Measurements from ENCODE around the gene SNAPC5.

DNA sequence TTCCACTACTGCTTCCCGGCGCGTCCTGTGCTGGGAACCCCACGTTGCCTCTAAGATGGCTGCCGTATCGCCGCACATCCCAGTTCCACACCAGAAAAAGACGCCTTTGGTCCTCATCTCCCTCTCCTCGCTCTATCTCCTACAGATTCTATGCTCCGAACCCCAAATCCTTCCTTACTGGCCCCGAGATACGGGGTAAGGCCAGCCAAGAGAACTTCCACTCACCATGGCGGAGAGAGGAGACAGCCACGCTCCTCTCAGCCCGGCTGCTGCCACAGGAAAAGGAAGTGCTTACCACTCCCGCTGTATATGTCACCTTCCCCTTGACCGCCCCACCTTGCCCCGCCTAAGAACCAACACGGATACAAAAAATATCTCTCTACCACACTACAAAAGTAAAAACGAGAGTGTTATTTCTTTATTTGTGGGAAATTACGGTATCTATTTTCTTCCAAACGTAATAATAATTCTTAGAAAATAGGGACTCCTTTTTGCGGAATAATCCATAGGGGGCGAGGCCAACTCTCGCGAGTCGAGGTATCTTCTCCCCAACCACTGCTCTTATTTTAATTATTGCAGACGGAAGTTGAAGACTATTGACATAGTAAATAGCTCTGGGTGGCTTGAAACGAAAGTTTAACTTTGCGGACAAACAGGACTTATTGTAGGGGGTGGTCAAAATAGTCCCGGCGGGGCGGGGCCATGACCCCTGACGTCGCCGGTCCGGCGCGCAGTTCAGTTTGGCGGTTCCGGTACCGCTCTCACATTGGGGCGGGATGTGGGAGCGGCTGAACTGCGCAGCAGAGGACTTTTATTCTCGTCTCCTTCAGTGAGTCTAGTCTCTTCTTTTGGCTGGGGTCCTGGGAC is 7.2 kb upstream of the SNAPC5 start, which contains the start of the genes RPL4 and ZWILCH:
- TF ChIP-seq, protein P1, sequence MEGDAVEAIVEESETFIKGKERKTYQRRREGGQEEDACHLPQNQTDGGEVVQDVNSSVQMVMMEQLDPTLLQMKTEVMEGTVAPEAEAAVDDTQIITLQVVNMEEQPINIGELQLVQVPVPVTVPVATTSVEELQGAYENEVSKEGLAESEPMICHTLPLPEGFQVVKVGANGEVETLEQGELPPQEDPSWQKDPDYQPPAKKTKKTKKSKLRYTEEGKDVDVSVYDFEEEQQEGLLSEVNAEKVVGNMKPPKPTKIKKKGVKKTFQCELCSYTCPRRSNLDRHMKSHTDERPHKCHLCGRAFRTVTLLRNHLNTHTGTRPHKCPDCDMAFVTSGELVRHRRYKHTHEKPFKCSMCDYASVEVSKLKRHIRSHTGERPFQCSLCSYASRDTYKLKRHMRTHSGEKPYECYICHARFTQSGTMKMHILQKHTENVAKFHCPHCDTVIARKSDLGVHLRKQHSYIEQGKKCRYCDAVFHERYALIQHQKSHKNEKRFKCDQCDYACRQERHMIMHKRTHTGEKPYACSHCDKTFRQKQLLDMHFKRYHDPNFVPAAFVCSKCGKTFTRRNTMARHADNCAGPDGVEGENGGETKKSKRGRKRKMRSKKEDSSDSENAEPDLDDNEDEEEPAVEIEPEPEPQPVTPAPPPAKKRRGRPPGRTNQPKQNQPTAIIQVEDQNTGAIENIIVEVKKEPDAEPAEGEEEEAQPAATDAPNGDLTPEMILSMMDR (IDR thresholded peaks at IDR 0.05) = peak in 2 of 6 experiments; percentile 31 to 33
- peak; percentile 95 to 96 for TF ChIP-seq POLR2A (IDR thresholded peaks at IDR 0.05)

All from Peyer's patch (tissue), 4 donors.